Measurements from ENCODE around the gene TTF2. TPM values are rescaled to one million over a fixed set of nuclear protein-coding genes. Genes with fewer than 3 reads are reported as not detected.

The TTF2 gene
- total and polyA plus RNA-seq, 9 of the 15 experiments (the other 6 are each of a cell fraction or from before 2014, with no cell fraction given): 9.4 to 71.1 (median 42.1) TPM

- intact Hi-C loops (cut with micrococcal nuclease) (no loop called here), in situ Hi-C loops (cut with MboI) (no loop called here)
- no peaks in the 10 kb centered on the region for H3K9me3 ChIP-seq (replicated peaks; ENCODE audit: control insufficient read depth, insufficient read depth, low read depth, low read length)
- no TSS peak for BruUV-seq (replicated peaks)
- CTCF ChIA-PET (ENCODE audit: low intra/inter-chr PET ratio): interaction anchor here (0.7 kb wide), 1 partner anchor 151 kb away, joined by 6 read pairs; no protein-coding TSS in a partner anchor
- H3K27ac ChIP-seq (ENCODE audit: extremely low read depth, low read depth, low read length): no peak overlapping the region
- H3K27me3 ChIP-seq (ENCODE audit: control insufficient read depth in 2 of 2, insufficient read depth in 2 of 2, low read length in 2 of 2): no peaks in the 10 kb centered on the region
- POLR2A ChIA-PET: no interaction called here
- 54% methylated on average over 7 of the region's 7 CpGs for WGBS (ENCODE audit: insufficient coverage, low coverage, missing lambda C conversion rate)
- H3K9ac ChIP-seq (ENCODE audit: insufficient read depth in 1 of 2, low read depth in 2 of 2, low read length in 2 of 2): no peak overlapping the region
- no peak overlapping the region for H3K4me3 ChIP-seq
- H3K36me3 ChIP-seq (ENCODE audit: control insufficient read depth, insufficient read depth, low read length): no peaks in the 10 kb centered on the region
- H3K4me2 ChIP-seq (ENCODE audit: insufficient read depth, low read length): no peak overlapping the region
- H2AFZ ChIP-seq (ENCODE audit: low read depth, low read length): no peak overlapping the region
- DNase-seq (ENCODE audit: extremely low read depth in 1 of 4, low spot score in 3 of 4) (no peak), FAIRE-seq (no peak), ATAC-seq (no peak)
- H4K20me1 ChIP-seq (replicated peaks; ENCODE audit: control insufficient read depth, insufficient read depth, low read length): no peaks in the 10 kb centered on the region
- TF ChIP-seq POLR3G (IDR thresholded peaks at IDR 0.05; ENCODE audit: extremely low read depth, insufficient read length, insufficient replicate concordance) (no peak), ZC3H11A (IDR thresholded peaks at IDR 0.05; ENCODE audit: low read depth, low read length) (no peak), YBX1 (IDR thresholded peaks at IDR 0.05) (no peak), ZNF445 (CRISPR knock-in tag; IDR thresholded peaks at IDR 0.05; ENCODE audit: low read depth) (no peak), CTBP1 (IDR thresholded peaks at IDR 0.05; ENCODE audit: borderline replicate concordance) (no peak), ZNF780A (CRISPR knock-in tag; IDR thresholded peaks at IDR 0.05) (no peak), CEBPZ (IDR thresholded peaks at IDR 0.05; ENCODE audit: borderline replicate concordance, low read depth, low read length) (no peak), DMBX1 (CRISPR knock-in tag; IDR thresholded peaks at IDR 0.05; ENCODE audit: borderline replicate concordance) (no peak), E2F6 (IDR thresholded peaks at IDR 0.05; ENCODE audit: borderline replicate concordance in 1 of 2, extremely low read depth in 1 of 2, insufficient read depth in 1 of 2, insufficient read length in 1 of 2, low read depth in 1 of 2, low read length in 1 of 2, poor library complexity in 1 of 2, severe bottlenecking in 1 of 2) (no peak)
- TF ChIP-seq, protein P1, sequence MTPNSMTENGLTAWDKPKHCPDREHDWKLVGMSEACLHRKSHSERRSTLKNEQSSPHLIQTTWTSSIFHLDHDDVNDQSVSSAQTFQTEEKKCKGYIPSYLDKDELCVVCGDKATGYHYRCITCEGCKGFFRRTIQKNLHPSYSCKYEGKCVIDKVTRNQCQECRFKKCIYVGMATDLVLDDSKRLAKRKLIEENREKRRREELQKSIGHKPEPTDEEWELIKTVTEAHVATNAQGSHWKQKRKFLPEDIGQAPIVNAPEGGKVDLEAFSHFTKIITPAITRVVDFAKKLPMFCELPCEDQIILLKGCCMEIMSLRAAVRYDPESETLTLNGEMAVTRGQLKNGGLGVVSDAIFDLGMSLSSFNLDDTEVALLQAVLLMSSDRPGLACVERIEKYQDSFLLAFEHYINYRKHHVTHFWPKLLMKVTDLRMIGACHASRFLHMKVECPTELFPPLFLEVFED (CRISPR knock-in tag; conservative IDR thresholded peaks at IDR 0.05): no peak
- no peaks in the 10 kb centered on the region; a peak in 2 of 5 replicates for H3K4me1 ChIP-seq (replicated peaks in 1 of 2; ENCODE audit: control insufficient read depth in 2 of 2, insufficient read depth in 2 of 2, low read length in 2 of 2)
- no peaks in the 10 kb centered on the region for H3K9me1 ChIP-seq (ENCODE audit: control insufficient read depth, insufficient read depth, low read length)
- no peaks in the 10 kb centered on the region for H3K79me2 ChIP-seq (ENCODE audit: control insufficient read depth, insufficient read depth, low read length)
Observed at GRCh38 chr1:117034791-117035290, 25.3 kb upstream of the TTF2 start.

Measured in K562 (cell line).